GM19467 (cell line): ENCODE measurements around the gene TBR1.

ENCODE experiments used
- ATAC-seq: cut with Tn5 transposase; IDR thresholded peaks from one replicate; pipeline ENCODE4 v1.9.1; 2021; ENCODE audit warnings: mild to moderate bottlenecking, moderate library complexity; ENCODE audit not compliant: unreplicated experiment

The TBR1 gene

DNA sequence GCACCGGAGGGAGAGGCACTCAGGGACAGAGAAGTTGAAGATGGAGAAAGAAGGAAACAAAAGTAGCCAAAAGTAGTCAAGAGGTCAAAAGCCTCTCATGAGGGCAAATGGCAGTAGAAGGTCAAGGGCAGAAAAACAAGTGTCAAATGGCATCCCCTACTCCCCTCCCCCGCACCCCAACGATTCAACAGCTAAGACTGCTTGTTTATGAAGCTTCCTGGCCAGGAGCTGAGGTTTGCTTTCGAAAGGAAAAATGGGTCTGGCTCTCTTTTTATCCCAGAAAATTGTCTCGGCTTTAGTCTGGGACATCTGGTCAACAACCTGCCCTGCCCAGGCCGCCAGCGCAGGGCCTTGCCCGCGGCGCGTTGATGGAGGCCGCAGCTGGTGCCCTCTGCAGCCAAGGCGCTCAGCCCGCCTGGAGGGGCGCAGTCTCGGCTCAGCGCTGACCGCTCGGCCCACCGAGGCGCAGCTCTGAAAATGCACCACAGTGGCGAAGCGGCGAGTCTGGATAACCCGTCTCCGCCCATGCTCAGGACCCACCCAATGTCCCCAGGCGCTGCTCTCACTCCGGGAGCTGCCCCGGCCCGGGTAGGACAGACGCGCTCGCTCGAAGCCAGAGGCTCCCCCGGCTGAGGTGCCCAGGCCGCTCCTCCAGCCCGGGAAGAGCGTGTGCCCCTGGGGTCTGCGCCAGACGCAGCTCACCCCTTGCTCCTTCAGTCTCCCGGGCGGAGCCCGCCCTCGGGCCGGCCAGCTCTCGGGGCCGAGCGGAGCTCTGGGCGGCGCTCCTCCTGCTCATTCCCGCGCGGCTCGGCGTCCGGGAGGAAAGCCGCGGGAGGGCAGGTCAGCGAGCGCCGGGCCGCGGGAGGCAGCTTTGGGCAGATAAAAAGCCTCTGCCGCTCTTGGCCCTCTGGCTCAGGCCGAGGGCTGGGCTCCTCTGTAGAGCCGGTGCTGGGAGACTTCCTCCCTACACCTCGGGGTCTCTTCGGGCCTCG is 1.8 kb upstream of the TBR1 start:
- no peak for ATAC-seq

GRCh38 chr2:161415034-161415986 is 787 bp upstream of the TBR1 start:
- ATAC-seq: no peak

DNA sequence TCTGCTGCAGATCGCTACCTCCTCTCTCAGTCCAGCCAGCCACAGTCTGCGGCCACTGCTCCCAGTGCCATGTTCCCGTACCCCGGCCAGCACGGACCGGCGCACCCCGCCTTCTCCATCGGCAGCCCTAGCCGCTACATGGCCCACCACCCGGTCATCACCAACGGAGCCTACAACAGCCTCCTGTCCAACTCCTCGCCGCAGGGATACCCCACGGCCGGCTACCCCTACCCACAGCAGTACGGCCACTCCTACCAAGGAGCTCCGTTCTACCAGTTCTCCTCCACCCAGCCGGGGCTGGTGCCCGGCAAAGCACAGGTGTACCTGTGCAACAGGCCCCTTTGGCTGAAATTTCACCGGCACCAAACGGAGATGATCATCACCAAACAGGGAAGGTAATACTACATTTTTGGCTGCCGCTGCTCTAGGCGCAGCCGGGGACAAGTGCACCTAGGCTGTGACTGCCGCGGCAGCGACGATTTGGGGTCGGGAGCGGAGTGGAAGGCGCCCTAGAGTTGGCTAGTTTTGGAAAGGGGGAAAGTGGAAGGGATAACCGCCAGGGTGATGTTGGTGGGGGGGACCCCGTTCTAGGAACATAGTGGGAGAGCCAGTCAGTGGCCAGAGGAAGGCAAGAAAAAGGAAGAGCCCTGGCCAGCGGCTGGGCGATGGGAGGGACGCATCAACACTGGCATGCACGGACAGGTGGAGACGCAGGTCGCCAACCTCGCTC is 776 bp downstream of the TBR1 start:
- ATAC-seq: no peak

- ATAC-seq: no peak
Observed at GRCh38 chr2:161417438-161418274, 1.6 kb downstream of the TBR1 start.

- no peak for ATAC-seq
Observed at GRCh38 chr2:161418275-161418714, 2.2 kb downstream of the TBR1 start.

- no peak for ATAC-seq
Observed at GRCh38 chr2:161418715-161419637, 2.9 kb downstream of the TBR1 start.

DNA sequence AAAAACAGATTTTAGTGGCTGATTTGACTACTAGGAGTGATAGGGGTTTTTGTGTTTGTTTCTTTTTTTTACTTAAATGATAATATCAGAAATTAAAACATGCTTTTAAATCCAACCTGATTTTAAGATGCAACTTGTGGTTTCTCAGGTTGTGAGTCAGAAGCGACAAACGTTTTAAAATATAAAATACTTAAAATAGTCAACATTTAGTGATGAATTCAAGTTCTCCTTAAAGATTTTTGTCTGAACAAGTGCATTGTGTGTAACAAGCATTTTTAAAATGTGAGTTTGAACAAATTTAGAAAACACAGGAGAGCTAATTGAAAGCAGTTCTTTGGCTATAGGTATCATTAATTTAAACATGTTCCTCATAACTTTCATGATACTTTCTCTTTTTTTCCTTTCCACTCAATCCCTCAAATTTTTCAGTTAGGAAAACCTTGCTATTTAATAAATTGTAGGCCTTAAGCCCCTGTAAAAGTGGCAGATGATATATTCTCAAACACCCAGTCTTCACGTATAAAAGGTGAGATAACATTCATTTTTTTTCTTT is 3.6 kb downstream of the TBR1 start:
- ATAC-seq: no peak

- ATAC-seq: no peak
Observed at GRCh38 chr2:161420406-161421074, 4.4 kb downstream of the TBR1 start.

GRCh38 chr2:161421686-161422085 is 5.6 kb downstream of the TBR1 start:
- ATAC-seq: no peak

DNA sequence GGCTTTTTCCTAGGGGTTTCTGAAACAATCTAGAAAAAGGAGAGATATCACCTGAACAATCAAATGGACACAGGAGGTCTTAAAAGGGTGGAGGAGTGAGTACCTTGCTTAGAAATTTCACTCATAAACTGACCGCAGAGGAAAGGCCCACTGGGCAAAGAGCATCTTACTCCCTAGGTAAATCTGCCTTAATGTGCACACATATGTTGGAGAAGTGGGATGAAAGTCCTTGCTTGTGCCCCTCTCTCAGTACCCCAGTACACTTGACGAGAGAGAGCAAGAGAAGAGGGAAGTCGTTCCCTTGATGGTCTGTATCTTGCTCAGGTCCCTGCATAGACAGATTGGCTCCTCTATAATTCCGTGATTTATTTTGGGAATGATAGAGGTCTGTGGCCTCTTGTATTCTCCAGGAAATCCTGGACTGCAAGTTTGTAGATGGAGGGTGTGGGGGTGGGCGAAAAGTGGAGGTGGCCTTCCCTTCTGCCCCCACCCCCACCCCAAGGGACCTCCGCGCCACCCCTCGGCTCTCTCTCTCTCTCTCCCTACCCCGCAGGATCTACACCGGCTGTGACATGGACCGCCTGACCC is 6.8 kb downstream of the TBR1 start:
- ATAC-seq: no peak

DNA sequence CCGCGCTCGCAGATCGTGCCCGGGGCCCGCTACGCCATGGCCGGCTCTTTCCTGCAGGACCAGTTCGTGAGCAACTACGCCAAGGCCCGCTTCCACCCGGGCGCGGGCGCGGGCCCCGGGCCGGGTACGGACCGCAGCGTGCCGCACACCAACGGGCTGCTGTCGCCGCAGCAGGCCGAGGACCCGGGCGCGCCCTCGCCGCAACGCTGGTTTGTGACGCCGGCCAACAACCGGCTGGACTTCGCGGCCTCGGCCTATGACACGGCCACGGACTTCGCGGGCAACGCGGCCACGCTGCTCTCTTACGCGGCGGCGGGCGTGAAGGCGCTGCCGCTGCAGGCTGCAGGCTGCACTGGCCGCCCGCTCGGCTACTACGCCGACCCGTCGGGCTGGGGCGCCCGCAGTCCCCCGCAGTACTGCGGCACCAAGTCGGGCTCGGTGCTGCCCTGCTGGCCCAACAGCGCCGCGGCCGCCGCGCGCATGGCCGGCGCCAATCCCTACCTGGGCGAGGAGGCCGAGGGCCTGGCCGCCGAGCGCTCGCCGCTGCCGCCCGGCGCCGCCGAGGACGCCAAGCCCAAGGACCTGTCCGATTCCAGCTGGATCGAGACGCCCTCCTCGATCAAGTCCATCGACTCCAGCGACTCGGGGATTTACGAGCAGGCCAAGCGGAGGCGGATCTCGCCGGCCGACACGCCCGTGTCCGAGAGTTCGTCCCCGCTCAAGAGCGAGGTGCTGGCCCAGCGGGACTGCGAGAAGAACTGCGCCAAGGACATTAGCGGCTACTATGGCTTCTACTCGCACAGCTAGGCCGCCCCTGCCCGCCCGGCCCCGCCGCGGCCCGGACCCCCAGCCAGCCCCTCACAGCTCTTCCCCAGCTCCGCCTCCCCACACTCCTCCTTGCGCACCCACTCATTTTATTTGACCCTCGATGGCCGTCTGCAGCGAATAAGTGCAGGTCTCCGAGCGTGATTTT is 7.6 kb downstream of the TBR1 start:
- ATAC-seq: no peak

- ATAC-seq: no peak
Observed at GRCh38 chr2:161424394-161424769, 8.3 kb downstream of the TBR1 start.

DNA sequence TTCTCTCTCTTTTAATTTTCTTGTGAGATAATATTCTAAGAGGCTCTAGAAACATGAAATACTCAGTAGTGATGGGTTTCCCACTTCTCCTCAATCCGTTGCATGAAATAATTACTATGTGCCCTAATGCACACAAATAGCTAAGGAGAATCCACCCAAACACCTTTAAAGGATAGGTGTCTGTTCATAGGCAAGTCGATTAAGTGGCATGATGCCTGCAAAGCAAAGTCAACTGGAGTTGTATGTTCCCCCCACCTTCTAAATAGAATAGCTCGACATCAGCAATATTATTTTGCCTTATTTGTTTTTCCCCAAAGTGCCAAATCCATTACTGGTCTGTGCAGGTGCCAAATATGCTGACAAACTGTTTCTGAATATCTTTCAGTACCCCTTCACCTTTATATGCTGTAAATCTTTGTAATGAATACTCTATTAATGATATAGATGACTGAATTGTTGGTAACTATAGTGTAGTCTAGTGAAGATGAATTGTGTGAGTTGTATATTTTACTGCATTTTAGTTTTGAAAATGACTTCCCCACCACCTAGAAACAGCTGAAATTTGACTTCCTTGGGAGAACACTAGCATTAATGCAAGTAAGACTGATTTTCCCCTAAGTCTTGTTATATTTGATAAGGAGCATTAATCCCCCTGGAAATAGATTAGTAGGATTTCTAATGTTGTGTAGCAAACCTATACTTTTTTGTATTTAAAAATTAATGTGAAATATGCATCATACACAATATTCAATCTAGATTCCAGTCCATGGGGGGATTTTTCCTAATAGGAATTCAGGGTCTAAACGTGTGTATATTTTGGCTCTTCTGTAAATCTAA is 9.0 kb downstream of the TBR1 start:
- ATAC-seq: no peak

- ATAC-seq: no peak
Observed at GRCh38 chr2:161425728-161426454, 9.8 kb downstream of the TBR1 start.

DNA sequence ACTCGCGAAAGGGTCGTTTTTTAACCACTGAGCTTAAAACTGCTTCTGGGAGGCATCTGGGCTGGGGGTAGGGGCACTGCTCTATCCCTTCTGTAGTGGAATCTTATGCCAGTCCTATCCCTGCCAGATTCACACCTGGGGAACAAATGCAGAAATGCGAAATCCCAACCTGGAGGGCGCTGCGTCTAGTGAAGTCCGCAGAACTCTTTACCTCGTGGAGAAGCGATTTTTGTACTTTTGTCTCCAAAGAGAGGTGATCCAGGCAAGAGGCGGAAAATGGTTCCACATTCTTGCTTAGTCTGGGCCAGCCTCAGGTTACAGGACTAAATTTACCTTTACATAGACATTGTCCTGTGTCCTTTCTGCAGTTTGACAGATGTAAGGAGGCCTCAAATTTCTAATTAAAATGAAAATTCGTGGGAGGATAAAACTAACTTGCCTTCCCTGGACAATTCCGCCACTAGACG is 10.4 kb downstream of the TBR1 start:
- ATAC-seq: no peak
